Measurements from ENCODE around the gene SNX20. TPM values are rescaled to one million over a fixed set of nuclear protein-coding genes. Genes with fewer than 3 reads are reported as not detected.

The SNX20 gene
- total and polyA plus RNA-seq, 2 of the 13 experiments (the other 11 are each of a cell fraction or from before 2014, with no cell fraction given) = not detected

GRCh38 chr16:50678531-50678930, 2.6 kb downstream of the SNX20 start:
- Histone ChIP-seq H3K27ac (ENCODE audit: extremely low read length, insufficient read depth, low read length) (no peak overlapping the region), H3K27me3 (ENCODE audit: control insufficient read depth in 1 of 2, insufficient read depth in 2 of 2, low read length in 2 of 2) (no peaks in the 10 kb centered on the region; a peak in 2 of 5 replicates), H3K4me2 (ENCODE audit: low read depth, low read length) (no peak overlapping the region), H3K4me3 (replicated peaks in 1 of 3; ENCODE audit: insufficient read depth in 1 of 3, low read depth in 2 of 3, low read length in 3 of 3) (no peak overlapping the region), H3K4me1 (ENCODE audit: insufficient read depth, low read length) (peaks cover 5% of the 10 kb centered on the region), H3K9ac (ENCODE audit: insufficient read depth, low read depth, low read length) (no peak overlapping the region), H2AFZ (ENCODE audit: low read length) (no peak overlapping the region), H3K79me2 (ENCODE audit: insufficient read depth, low read length) (no peaks in the 10 kb centered on the region), H4K20me1 (ENCODE audit: insufficient read depth, low read length) (no peaks in the 10 kb centered on the region), H3K36me3 (replicated peaks in 1 of 2; ENCODE audit: control insufficient read depth in 1 of 2, insufficient read depth in 2 of 2, low read length in 2 of 2) (no peaks in the 10 kb centered on the region), H3K9me3 (ENCODE audit: low read length) (peaks cover under 1% of the 10 kb centered on the region; the same call in 1 of the 2 replicates)
- ChIA-PET POLR2A (interaction anchor here (1.7 kb wide), 1 partner anchor 17 kb away, joined by 4 read pairs; no protein-coding TSS in a partner anchor), CTCF (ENCODE audit: low intra/inter-chr PET ratio, low total read pairs) (no interaction called here)
- DNase-seq (ENCODE audit: low spot score) (no peak), FAIRE-seq (no peak), ATAC-seq (no peak)
- in situ Hi-C loops (cut with HindIII; ENCODE audit: extremely low pct_ligation_motif_present, low pct_unique_long_range_greater_than_20kb) (no loop called here), intact Hi-C loops (cut with micrococcal nuclease; ENCODE audit: unreplicated experiment) (no loop called here)
- no peak for TF ChIP-seq ZSCAN5A (CRISPR knock-in tag; IDR thresholded peaks at IDR 0.05; ENCODE audit: borderline replicate concordance)
- no peak for TF ChIP-seq GATAD2A (CRISPR knock-in tag; IDR thresholded peaks at IDR 0.05)
- TF ChIP-seq ZNF501 (CRISPR knock-in tag; IDR thresholded peaks at IDR 0.05) = no peak
- no peak for TF ChIP-seq CBX2 (IDR thresholded peaks at IDR 0.05; ENCODE audit: low read depth, low read length)
- TF ChIP-seq CBX2 (CRISPR knock-in tag; IDR thresholded peaks at IDR 0.05; ENCODE audit: low read depth) = no peak
- TF ChIP-seq ZNF280B (CRISPR knock-in tag; IDR thresholded peaks at IDR 0.05; ENCODE audit: borderline replicate concordance) = no peak
- no peak for TF ChIP-seq ISL2 (CRISPR knock-in tag; IDR thresholded peaks at IDR 0.05)
- no peak for TF ChIP-seq ZNF350 (CRISPR knock-in tag; IDR thresholded peaks at IDR 0.05; ENCODE audit: borderline replicate concordance, low read depth)
- TF ChIP-seq ZNF207 (IDR thresholded peaks at IDR 0.05; ENCODE audit: borderline replicate concordance) = no peak
- TF ChIP-seq TARDBP (CRISPR knock-in tag; IDR thresholded peaks at IDR 0.05) = no peak
- no peak for TF ChIP-seq KAT2B (IDR thresholded peaks at IDR 0.05; ENCODE audit: borderline replicate concordance, low read depth, low read length)
- no peak for TF ChIP-seq HMGXB4 (CRISPR knock-in tag; IDR thresholded peaks at IDR 0.05; ENCODE audit: borderline replicate concordance in 1 of 2, low read depth in 1 of 2)
- TF ChIP-seq ZBTB10 (CRISPR knock-in tag; IDR thresholded peaks at IDR 0.05; ENCODE audit: borderline replicate concordance) = no peak
- TF ChIP-seq FOXO4 (CRISPR knock-in tag; conservative IDR thresholded peaks at IDR 0.05) = no peak
- no TSS peak for BruUV-seq (replicated peaks)
- WGBS (ENCODE audit: low lambda C conversion rate) = 30% methylated on average over 3 of the region's 3 CpGs

All from HepG2 (cell line).